T-helper 2 cell (primary cell): ENCODE measurements around the gene RTP4.

Experiments
- DNase-seq, 5 experiments: peaks; one replicate each; pipeline versions ENCODE4 v3.0.0 to v3.0.0-alpha.2; 2012 to 2022
- total RNA-seq, 2 donors: gene quantifications; one replicate each; lab custom pipeline; 2026; lab: John Stamatoyannopoulos, UW

The RTP4 gene, protein sequence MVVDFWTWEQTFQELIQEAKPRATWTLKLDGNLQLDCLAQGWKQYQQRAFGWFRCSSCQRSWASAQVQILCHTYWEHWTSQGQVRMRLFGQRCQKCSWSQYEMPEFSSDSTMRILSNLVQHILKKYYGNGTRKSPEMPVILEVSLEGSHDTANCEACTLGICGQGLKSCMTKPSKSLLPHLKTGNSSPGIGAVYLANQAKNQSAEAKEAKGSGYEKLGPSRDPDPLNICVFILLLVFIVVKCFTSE
- 0.62 to 3.2 reads per million in 2 donors for total RNA-seq

DNA sequence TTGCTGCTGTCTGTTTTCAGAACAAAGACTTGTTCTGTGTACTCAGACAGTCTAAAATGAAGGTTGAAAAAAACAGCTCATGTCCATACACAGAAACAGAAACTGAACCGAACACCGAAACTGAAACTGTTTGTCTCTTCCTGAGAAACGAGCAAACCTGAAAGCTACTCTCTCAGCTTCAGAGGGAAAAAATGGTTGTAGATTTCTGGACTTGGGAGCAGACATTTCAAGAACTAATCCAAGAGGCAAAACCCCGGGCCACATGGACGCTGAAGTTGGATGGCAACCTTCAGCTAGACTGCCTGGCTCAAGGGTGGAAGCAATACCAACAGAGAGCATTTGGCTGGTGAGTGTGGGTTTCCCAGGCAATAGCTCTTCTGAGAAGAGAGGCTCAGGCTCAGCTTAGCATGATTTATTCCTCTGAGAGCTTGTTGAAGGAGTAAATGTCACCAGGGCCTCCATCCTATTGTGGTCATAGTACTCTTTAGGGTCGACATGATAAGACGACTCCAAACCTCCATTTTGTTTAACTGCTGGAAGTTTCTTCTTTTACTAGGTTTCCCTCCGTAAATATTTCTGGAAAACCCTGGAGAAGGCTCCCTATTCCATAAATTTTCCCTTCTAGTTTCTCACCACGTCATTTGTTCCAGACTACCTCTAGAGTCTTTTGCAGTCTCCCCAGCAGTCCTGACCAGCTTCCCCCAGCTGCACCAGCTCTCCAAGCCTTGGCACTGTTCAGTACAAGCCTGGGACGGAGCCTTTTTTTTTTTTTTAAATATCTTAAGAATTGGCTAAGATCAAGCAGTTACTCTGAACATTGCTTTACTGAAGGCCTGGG lies at the start of gene RTP4:
RTP4 (plus strand) TSS at position 135 of the 838 bp plus-strand sequence; CDS start at position 192, 57 bp downstream.
- peak in 3 of 5 experiments; percentile 7 to 91 (median 36) for DNase-seq

- DNase-seq: peak in 4 of 5 experiments; percentile 4 to 54 (median 18)
Observed at GRCh38 chr3:187318819-187319616, 49.2 kb upstream of the RTP4 start.

GRCh38 chr3:187319699-187320302 lies 48.4 kb upstream of the RTP4 start:
- peak in 4 of 5 experiments; percentile 6 to 65 (median 28) for DNase-seq

DNA sequence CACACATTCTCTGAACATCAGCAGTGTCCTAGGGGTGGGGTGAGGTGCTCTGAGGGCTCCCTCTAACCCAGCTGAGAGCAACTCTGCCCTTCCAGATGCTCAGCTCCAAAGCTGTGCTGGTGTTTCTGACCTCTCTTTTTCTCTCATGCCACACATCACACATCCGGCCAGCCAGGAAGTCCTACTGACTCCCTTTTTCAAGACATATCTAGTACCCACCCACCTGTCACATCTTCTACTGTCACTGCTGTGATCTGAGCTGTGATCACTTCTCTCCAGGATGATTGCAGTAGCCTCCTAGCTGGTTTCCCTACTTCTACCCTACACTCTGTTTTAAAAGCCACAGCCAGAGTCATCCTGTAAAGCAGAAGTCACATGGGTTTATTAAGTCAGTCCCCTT lies 46.4 kb upstream of the RTP4 start:
- no peak for DNase-seq

- no peak for DNase-seq
Observed at GRCh38 chr3:187322291-187322690, 45.9 kb upstream of the RTP4 start.

DNA sequence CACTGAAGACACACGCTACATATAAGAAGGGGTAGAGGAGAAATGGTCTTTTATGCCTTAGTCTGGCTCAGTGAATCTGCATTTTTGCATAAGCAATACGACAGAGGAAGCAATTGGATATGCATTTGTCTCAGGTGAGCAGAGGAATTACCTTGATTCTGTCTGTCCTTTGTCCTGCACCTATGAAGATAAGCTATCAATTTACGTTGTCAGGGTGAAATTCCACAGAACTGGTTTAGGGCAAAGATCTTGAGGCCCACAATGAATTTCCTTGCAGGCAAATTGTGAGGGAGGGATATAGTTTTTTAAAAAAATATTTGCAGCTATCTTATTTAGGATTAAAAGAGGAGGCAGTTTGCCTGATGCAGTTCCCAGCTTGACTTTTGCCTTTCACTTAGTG lies 45.1 kb upstream of the RTP4 start:
- DNase-seq: no peak

DNA sequence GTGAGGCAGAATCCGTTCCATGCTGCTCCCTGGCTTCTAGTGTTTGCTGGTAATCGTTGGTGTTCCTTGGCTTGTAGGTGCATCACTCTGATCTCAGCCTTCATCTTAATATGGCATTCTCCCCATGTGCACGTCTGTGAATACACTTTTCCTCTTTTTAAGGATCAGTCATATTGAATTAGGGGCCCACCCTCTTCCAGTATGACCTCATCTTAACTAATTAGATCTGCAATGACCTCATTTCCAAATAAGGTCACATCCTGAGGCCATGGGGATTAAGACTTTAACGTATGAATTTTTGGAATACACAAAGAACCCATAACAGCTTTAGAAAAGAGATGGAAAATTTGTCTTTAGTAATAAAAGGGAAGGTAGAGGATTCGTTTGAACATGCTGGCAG lies 42.6 kb upstream of the RTP4 start:
- no peak for DNase-seq

DNA sequence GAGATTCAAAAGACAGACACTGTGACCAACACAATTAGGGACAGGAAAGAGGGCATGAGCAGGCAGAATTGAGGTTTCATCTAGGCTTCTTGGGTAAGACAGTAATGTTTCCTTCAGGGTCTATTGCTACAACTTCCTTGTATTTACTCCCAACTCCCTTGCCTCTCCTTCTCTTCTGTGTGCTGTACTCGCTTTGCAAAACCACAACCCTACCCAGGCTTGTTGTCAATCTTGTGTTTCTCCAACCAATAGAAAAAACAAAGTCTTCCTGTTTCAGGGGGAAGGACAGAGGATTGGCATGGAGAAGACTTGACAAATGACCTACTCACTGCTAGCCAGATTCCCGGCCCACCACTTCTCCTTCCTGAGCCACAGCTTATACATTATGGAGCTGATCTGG lies 40.3 kb upstream of the RTP4 start:
- no peak for DNase-seq

DNA sequence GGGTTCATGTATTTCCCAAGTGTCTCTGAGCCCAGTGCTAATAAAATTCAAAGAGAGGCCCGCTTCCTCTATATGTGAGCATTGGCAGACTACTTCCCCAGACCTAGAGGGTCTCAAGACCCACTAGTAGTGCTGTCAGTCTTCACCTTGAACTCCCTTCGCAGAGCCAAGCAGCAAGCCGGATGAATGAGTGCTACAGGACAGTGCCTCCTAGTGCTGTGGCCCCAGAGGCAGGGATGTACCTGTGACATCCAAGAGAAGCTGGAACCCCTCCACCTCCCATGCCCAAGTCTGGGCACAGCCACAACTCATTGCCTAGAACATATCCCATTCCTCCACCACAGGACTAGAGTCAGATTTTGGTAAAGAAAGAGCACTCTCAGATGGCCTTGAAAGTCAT lies 39.5 kb upstream of the RTP4 start:
- DNase-seq: no peak

GRCh38 chr3:187334904-187335303 lies 33.3 kb upstream of the RTP4 start:
- DNase-seq: no peak

GRCh38 chr3:187336322-187336721 lies 31.9 kb upstream of the RTP4 start:
- DNase-seq: no peak

- no peak for DNase-seq
Observed at GRCh38 chr3:187340578-187340977, 27.6 kb upstream of the RTP4 start.

GRCh38 chr3:187342255-187342654 lies 25.9 kb upstream of the RTP4 start:
- no peak for DNase-seq

DNA sequence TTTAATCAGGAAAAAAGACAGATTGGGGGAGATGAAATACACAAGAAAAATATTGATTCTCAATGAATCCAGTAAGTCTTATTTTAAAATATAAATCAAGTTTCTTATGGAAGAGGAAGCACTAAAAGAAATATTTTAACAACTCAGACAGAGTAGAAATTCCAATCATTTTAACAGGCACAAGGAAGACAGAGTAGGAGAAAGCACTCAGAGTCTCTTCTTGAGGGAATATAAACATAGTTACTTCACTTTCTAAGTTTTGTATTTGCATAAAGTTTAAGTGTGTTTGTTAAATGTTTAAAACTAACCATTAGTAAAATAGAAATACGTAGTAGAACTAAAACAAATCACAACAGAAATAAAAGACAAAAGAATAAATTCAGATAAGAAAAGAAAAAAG lies 24.5 kb upstream of the RTP4 start:
- DNase-seq: no peak

GRCh38 chr3:187352581-187353575 lies 15.3 kb upstream of the RTP4 start:
- no peak for DNase-seq

DNA sequence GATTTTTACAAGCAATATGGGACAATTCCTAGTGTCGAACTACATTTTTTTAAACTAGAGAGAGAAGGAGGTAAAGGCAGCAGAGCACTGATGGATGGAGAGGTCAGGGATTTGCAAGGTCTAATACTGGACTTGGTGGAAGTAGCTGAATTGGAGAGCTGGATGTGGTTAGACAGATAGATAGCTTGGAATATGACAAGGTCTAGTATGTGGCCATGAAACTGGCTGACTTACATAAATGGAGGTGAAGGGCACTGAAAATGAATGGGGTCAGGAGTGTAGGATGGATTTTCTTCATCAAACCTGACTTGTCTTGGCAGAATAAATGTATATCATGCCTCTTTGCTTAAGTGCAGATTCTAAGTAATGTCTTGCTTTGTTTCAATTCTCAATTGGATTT lies 10.1 kb upstream of the RTP4 start:
- no peak for DNase-seq

DNA sequence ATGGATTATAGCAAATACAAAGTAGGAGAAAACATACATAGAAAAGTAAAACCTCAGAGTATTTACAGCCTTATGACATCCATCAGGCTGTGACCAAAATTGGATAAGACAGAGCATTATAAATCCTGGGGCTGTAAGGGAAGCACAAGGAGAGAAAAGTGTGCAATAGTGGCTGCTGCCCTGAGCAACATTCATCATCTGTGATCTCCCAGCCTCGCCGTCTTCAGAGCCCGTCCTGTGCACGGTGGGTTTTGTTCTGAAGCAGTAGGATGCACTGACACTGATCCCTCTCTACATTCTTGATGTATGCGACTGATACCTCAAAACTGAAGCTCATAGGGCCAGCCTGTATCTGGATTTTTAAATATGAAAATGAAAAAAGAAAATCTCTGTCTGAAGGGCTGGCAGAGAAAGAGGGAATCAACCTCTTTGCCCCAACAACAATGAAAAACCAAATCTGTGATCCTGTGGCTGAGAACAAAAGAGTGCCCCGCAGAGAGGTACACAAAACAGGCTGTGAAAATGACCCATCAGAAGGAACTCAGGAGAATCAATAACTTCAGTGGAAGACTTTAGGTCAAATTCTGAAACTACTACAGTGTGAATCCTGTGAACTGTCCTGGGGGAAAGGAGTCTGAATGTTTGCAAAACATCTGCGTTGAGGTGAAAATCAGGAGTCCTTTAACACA lies 8.2 kb upstream of the RTP4 start:
- DNase-seq: no peak

GRCh38 chr3:187360596-187360995 lies 7.6 kb upstream of the RTP4 start:
- no peak for DNase-seq

DNA sequence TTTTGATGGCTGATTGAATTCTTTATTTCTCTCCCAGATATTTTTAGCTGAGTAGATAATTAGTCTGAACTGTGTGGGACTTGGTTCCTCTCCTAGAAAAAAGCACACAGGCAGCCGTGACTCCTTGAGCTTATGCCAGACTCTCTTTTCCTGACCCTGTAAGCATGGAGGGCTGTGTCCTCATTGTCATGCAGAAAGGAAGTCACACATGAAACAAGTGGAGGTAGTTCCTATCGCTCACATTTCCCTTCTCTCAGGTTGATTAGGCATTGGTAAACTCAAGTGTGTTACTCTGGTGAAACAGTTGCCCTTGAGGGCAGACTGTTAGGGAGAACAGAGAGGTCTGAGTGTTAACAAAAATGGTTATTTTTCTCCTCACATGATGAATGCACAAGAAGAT lies 6.3 kb upstream of the RTP4 start:
- peak in 1 of 5 experiments; percentile 37 for DNase-seq

- peak in 2 of 5 experiments; percentile 9 to 11 for DNase-seq
Observed at GRCh38 chr3:187367561-187368103, 553 bp upstream of the RTP4 start.

DNA sequence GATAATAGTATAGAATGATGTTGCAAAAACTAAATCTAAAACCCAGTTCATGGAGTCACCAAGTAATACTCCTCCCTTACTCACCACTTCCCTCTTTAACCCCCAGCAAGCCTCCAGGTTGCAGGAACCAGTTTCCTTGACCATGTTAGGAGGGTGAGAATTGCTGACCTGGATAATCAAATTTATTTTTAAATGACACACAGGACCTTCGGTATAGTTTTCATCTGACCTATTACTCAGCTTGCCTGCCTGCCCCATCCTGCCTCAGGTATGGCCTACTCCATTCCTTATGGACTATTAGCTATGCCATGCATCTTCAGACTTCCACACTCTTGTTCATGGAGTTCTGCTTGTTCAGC lies 883 bp downstream of the RTP4 start:
- DNase-seq: peak in 1 of 5 experiments; percentile 11
